PC-3 (cell line): ENCODE measurements around the gene ZBTB21. TPM values are rescaled to one million over a fixed set of nuclear protein-coding genes. Genes with fewer than 3 reads are reported as not detected.
A peak's percentile ranks its signal among the peaks of the same experiment; 100 is the strongest.

ENCODE experiments used
- ATAC-seq: fragments of 200-7000 bp; cut with Tn5 transposase; 2 replicates; pipeline ENCODE4 v1.9.1; 2020; ENCODE audit warnings: mild to moderate bottlenecking, moderate library complexity
- BruUV-seq: library from RNA; stranded (reverse); fragments of 400-500 nt; replicated peaks from 2 replicates; lab custom pipeline; 2021; lab: Mats Ljungman, UMichigan
- CTCF ChIA-PET: fragments of 300-600 bp; sonication (Branson Sonifier 250); formaldehyde crosslinking; loops from one replicate; lab custom pipeline; 2022; ENCODE audit warnings: antibody characterized with exemption; lab: Charles Lee
- POLR2A ChIA-PET: fragments of 300-600 bp; sonication (Branson Sonifier 250); formaldehyde crosslinking; loops from one replicate; lab custom pipeline; 2022; ENCODE audit warnings: antibody characterized with exemption; ENCODE audit not compliant: unreplicated experiment; lab: Charles Lee
- DNase-seq: peaks from one replicate; pipeline ENCODE4 v3.0.0-alpha.2; 2015
- H2AFZ ChIP-seq: fragments of 300-600 bp; sonication (generic); 2 replicates; pipeline ENCODE4 v1.6.0; 2016; ENCODE audit warnings: antibody characterized with exemption, low read length
- H3F3A ChIP-seq: fragments of 300-600 bp; sonication (generic); one replicate; pipeline ENCODE4 v1.6.0; 2017; ENCODE audit warnings: antibody characterized with exemption, low read length, control low read depth, mild to moderate bottlenecking; ENCODE audit not compliant: unreplicated experiment
- H3K27ac ChIP-seq: fragments of 300-600 bp; sonication (generic); 2 replicates; pipeline ENCODE4 v1.5.1; 2016; ENCODE audit warnings: mild to moderate bottlenecking, low read length
- H3K27me3 ChIP-seq: fragments of 300-600 bp; sonication (generic); 2 replicates; pipeline ENCODE4 v1.6.1; 2016; ENCODE audit warnings: low read length, mixed read lengths
- H3K36me3 ChIP-seq: fragments of 300-600 bp; sonication (generic); 2 replicates; pipeline ENCODE4 v1.6.1; 2016; ENCODE audit warnings: low read depth, mixed run types, low read length, mixed read lengths
- H3K4me1 ChIP-seq: fragments of 300-600 bp; sonication (generic); 2 replicates; pipeline ENCODE4 v1.5.1; 2016; ENCODE audit warnings: low read length; ENCODE audit not compliant: insufficient read depth
- H3K4me2 ChIP-seq: fragments of 300-600 bp; sonication (generic); 2 replicates; pipeline ENCODE4 v1.6.0; 2016; ENCODE audit warnings: low read length
- H3K4me3 ChIP-seq: fragments of 300-600 bp; sonication (generic); 2 replicates; pipeline ENCODE4 v1.5.1; 2016; ENCODE audit warnings: mild to moderate bottlenecking, low read length, mixed read lengths
- H3K79me2 ChIP-seq: fragments of 300-600 bp; sonication (generic); 2 replicates; pipeline ENCODE4 v1.6.1; 2017; ENCODE audit warnings: low read length, mixed read lengths
- H3K9ac ChIP-seq: fragments of 300-600 bp; sonication (generic); 2 replicates; pipeline ENCODE4 v1.6.0; 2016; ENCODE audit warnings: mild to moderate bottlenecking, low read length
- H3K9me2 ChIP-seq: fragments of 300-600 bp; sonication (generic); replicated peaks from 2 replicates; pipeline ENCODE4 v1.6.1; 2016; ENCODE audit warnings: mixed run types, low read length, mixed read lengths
- H3K9me3 ChIP-seq: fragments of 300-600 bp; sonication (generic); 2 replicates; pipeline ENCODE4 v1.6.1; 2016; ENCODE audit warnings: low read length, mixed read lengths
- H4K20me1 ChIP-seq: fragments of 300-600 bp; sonication (generic); 2 replicates; pipeline ENCODE4 v1.6.1; 2016; ENCODE audit warnings: low read length, mixed read lengths
- CTCF ChIP-seq: fragments of 300-600 bp; sonication (generic); conservative IDR thresholded peaks from 2 replicates; pipeline ENCODE4 v1.5.1; 2017; ENCODE audit warnings: antibody characterized with exemption, low read depth, mild to moderate bottlenecking, low read length
- EZH2 ChIP-seq: fragments of 300-600 bp; sonication (generic); IDR thresholded peaks from one replicate; pipeline ENCODE4 v1.6.1; 2017; ENCODE audit warnings: antibody characterized with exemption, mild to moderate bottlenecking, low read length; ENCODE audit not compliant: unreplicated experiment
- EZH2phosphoT487 ChIP-seq: fragments of 300-600 bp; sonication (generic); IDR thresholded peaks from 2 replicates; pipeline ENCODE4 v1.6.1; 2018; ENCODE audit warnings: mild to moderate bottlenecking, antibody characterized with exemption, low read length, borderline replicate concordance
- intact Hi-C: fragments of 100-400 bp; cut with micrococcal nuclease; formaldehyde crosslinking; loops from 2 replicates; pipeline ENCODE4 v1.9.0; 2023
- total RNA-seq: library from RNA; depleted of rRNA; stranded (reverse); fragments of >200 nt; gene quantifications from 2 replicates; pipeline ENCODE4 v1.2.3, GENCODE V29; 2014

Gene ZBTB21
- total RNA-seq, 1 experiment from 2014 or later: 8.1 TPM

GRCh38 chr21:41962425-41962966 lies 47.7 kb downstream of the ZBTB21 start:
- DNase-seq (no peak), ATAC-seq (no peak)
- POLR2A ChIA-PET: no interaction called here
- CTCF ChIA-PET: no interaction called here
- Histone ChIP-seq H3K36me3 (no peaks in the 10 kb centered on the region), H3K4me1 (peaks cover 81% of the 10 kb centered on the region), H3F3A (peaks cover 9% of the 10 kb centered on the region), H3K79me2 (no peaks in the 10 kb centered on the region), H3K27ac (peak overlapping the region; percentile 98), H2AFZ (no peak overlapping the region), H3K9me3 (no peaks in the 10 kb centered on the region), H3K4me3 (no peak overlapping the region), H3K27me3 (no peaks in the 10 kb centered on the region), H3K4me2 (peak overlapping the region; percentile 62; the same call in 1 of the 2 replicates), H4K20me1 (no peaks in the 10 kb centered on the region), H3K9me2 (no peaks in the 10 kb centered on the region), H3K9ac (peak overlapping the region; percentile 89)
- TF ChIP-seq EZH2phosphoT487: no peak
- no peak for TF ChIP-seq CTCF
- no peak for TF ChIP-seq EZH2
- BruUV-seq: no TSS peak
- intact Hi-C loops: no loop called here

GRCh38 chr21:41961753-41962152 lies 48.4 kb downstream of the ZBTB21 start:
- Histone ChIP-seq H3K36me3 (no peaks in the 10 kb centered on the region), H3K9me3 (no peaks in the 10 kb centered on the region), H3K9me2 (no peaks in the 10 kb centered on the region), H4K20me1 (no peaks in the 10 kb centered on the region), H3K27me3 (no peaks in the 10 kb centered on the region), H3K79me2 (no peaks in the 10 kb centered on the region), H3K27ac (peak overlapping the region; percentile 98), H3F3A (peaks cover 14% of the 10 kb centered on the region), H3K4me1 (peaks cover 82% of the 10 kb centered on the region), H3K9ac (peak overlapping the region; percentile 89), H3K4me2 (peak overlapping the region; percentile 62), H3K4me3 (peak overlapping the region; percentile 3; the same call in 1 of the 2 replicates), H2AFZ (0 out of 2 replicates have a peak overlapping the region, but pooled peaks have one; percentile 11)
- ChIA-PET POLR2A (interaction anchor here (0.6 to 1.0 kb wide), 3 partner anchors 35 to 131 kb away, joined by 3 read pairs; no protein-coding TSS in a partner anchor), CTCF (interaction anchor here (1.0 to 1.3 kb wide), 2 partner anchors 28 to 156 kb away, joined by 8 to 15 read pairs; no protein-coding TSS in a partner anchor)
- intact Hi-C loops: loop anchor here (2.0 kb wide), 1 partner anchor 41 kb away; no protein-coding TSS in a partner anchor
- BruUV-seq: TSS peak; percentile 83
- DNase-seq (no peak), ATAC-seq (no peak)
- no peak for TF ChIP-seq EZH2phosphoT487
- TF ChIP-seq EZH2: no peak
- no peak for TF ChIP-seq CTCF
